GM18951 (cell line): ENCODE data around the gene NF1.

ENCODE experiments used
- POLR2A ChIP-seq: IDR thresholded peaks from 4 replicates; pipeline ENCODE4 v1.6.1; 2011; ENCODE audit warnings: mild to moderate bottlenecking; ENCODE audit not compliant: insufficient read length, insufficient read depth; ENCODE audit errors: extremely low read depth
- in situ Hi-C: fragments of 300-500 bp; cut with MboI; formaldehyde crosslinking; loops from one replicate; pipeline ENCODE4 v1.12.0; 2022; ENCODE audit warnings: low sequenced_read_pairs, mixed read lengths, inconsistent platforms; ENCODE audit not compliant: unreplicated experiment

NF1 gene

DNA sequence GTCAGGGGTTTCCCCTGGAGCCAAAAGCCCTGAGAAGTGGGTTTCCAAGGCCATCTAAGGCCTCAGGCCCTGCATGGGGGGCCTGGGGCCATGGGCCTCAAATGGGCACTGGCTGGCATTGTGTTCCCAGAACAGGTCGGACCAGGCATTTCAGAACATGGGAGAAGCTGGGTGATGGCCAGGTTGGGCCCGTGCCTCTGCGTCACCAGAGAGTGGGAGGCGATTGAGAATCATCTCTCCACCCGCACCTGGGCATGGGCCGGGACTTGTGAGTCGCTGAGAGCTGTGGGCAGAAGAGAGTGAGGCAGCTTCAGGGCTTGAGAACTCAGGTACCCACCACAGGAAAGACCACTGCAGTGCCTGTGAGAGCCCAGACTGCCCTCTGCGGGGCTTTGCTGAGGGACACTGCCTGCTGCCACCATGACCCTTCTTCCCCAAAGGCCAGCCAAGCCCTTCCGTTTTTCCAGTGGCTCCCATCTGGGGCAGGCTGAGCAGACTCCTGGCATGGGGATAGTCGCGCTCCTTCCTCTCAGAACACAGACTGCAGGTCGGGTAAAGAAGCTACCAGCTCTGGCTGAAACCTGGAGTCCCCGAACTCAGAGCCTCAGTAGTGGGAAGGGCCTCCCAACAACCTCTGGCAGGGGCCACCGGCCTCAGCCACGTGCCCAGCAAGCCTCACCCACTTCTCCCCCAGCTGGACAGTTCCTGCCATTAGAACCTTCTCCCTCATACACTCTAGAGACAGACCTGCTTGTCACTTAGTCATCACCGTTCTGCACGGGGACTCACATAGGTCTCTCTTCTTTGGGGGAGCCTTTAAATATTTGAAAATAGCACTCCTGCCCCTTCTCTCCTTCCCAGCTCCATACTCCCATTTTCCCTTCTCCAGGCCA lies 298.3 kb downstream of the NF1 start:
- TF ChIP-seq POLR2A: no peak
- in situ Hi-C loops: no loop called here

GRCh38 chr17:31393749-31394146 lies 299.0 kb downstream of the NF1 start:
- TF ChIP-seq POLR2A: no peak
- in situ Hi-C loops: no loop called here

DNA sequence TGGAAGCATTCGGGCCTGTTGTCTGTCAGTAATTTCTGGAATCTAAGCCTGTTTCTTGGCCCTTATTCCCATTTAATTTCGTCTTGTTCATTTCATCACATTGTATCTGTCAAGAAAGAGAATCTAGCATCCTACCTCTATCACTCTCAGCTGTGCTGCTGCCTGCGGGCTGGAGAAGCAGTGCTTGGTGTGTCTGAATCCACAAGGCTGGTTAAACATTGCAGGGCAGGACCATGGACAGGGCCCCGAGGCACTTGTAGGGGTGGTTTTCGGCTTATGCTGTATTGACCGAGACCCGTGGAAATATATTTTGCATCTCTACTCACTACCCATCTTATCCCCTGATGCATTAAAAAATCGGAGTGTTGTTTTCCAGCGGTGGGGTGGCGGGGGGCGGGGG lies 299.8 kb downstream of the NF1 start:
- no peak for TF ChIP-seq POLR2A
- in situ Hi-C loops: no loop called here

DNA sequence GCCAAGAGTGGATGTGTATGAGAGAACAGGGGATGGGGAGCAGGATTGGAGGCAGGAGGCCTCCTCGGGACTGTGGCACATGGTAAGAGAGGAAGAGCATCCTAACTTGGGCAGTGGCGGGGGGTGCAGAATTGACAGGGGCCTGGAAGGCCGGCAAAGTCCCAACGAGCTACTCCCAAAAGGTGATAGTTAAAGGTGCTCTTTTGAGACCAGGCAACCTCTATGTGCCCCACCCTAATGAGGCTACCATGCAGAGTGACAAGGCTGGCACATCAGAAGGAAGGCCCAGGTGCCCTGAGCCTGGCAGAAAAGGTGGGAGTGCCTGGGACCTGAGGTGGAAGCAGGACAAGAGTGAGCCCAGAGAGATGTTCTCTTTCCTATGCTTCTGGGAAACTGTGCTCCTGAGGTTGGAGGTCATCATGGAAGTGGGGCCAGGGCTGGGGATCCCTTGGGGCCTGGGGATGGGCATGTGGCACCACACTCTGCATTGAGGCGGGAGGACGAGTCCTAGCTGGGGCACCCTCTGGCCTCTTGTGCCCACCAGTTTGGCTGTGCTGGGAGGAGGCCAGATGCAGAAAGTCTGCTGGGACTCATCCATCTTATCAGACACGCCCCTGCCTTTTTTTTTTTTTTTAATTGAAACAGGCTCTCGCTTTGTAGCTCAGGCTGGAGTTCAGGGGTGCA lies 302.6 kb downstream of the NF1 start:
- in situ Hi-C loops: no loop called here

GRCh38 chr17:31398381-31399311 lies 303.9 kb downstream of the NF1 start:
- in situ Hi-C loops: no loop called here

More for the DNA sequence above, 302.6 kb downstream of the NF1 start:
- no peak for TF ChIP-seq POLR2A

GRCh38 chr17:31400481-31400950 lies 305.7 kb downstream of the NF1 start:
- in situ Hi-C loops: no loop called here
- no peak for TF ChIP-seq POLR2A

More at GRCh38 chr17:31398381-31399311, 303.9 kb downstream of the NF1 start:
- TF ChIP-seq POLR2A: no peak

DNA sequence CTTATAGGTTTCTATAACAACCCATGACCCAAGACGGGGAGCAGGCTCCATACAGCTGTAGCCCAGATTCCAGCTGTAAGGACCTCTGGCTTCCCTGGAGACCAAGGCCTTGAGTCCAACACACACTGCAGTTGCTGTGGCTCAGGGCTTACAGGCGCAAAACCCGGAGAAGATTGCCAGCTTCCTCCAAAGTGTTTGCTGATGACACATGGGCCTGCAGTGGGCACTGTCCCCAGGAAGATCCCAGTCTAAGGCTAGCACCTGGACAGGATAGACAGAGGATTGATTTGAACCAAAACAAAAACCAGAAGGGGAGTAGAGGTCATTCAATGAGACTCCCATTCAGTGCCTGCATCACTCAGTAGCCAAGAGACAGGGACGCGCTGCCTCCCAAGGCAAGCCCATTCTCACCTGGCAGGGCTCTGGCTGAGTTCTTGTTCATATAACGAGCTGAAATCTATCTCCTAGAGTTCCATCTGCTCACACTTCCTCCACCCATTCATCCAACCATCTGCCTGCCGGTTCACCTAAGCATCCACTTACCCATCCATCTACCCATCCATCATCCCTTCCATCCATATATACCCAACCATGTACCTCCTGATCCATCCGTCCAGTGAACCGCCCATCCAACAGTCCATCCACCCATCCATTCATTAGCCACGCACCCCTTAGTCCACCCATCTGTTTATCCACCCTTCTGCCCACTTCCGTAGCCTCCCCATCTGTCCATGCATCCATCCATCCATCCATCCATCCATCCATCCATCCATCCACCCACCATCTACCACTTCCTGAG lies 306.9 kb downstream of the NF1 start:
- TF ChIP-seq POLR2A: no peak
- in situ Hi-C loops: no loop called here

GRCh38 chr17:31404028-31404949 lies 309.5 kb downstream of the NF1 start:
- no peak for TF ChIP-seq POLR2A
- in situ Hi-C loops: no loop called here

GRCh38 chr17:31405890-31406371 lies 311.2 kb downstream of the NF1 start:
- in situ Hi-C loops: no loop called here

GRCh38 chr17:31408586-31408985 lies 313.8 kb downstream of the NF1 start:
- TF ChIP-seq POLR2A: no peak
- in situ Hi-C loops: no loop called here

More at GRCh38 chr17:31405890-31406371, 311.2 kb downstream of the NF1 start:
- no peak for TF ChIP-seq POLR2A

- in situ Hi-C loops: no loop called here
- no peak for TF ChIP-seq POLR2A
These were observed 317.0 kb downstream of the NF1 start for GRCh38 chr17:31411707-31412285.
